Neural crest cell (in vitro differentiated cells): ENCODE measurements around the gene MEAK7. TPM values are rescaled to one million over a fixed set of nuclear protein-coding genes. Genes with fewer than 3 reads are reported as not detected.
A peak's percentile ranks its signal among the peaks of the same experiment; 100 is the strongest.

Source experiments
- DNase-seq: peaks from one replicate; pipeline ENCODE4 v3.0.0; 2021; ENCODE audit warnings: low read depth, mixed read lengths, low spot score
- H3K27ac Mint-ChIP-seq: one replicate; pipeline ENCODE4 v1.8.0; 2021; ENCODE audit warnings: mild to moderate bottlenecking, mixed read lengths; ENCODE audit not compliant: unreplicated experiment
- H3K27me3 Mint-ChIP-seq: 2 replicates; pipeline ENCODE4 v1.8.0; 2021; ENCODE audit warnings: low read depth, mild to moderate bottlenecking, mixed read lengths
- H3K36me3 Mint-ChIP-seq: 2 replicates; pipeline ENCODE4 v1.8.0; 2021; ENCODE audit warnings: low read depth, mild to moderate bottlenecking, mixed read lengths
- H3K4me1 Mint-ChIP-seq: 2 replicates; pipeline ENCODE4 v1.8.0; 2021; ENCODE audit warnings: mixed read lengths
- H3K4me3 Mint-ChIP-seq: one replicate; pipeline ENCODE4 v1.8.0; 2021; ENCODE audit warnings: mild to moderate bottlenecking, mixed read lengths
- H3K9me3 Mint-ChIP-seq: 2 replicates; pipeline ENCODE4 v1.8.0; 2021; ENCODE audit warnings: mixed read lengths
- CTCF ChIP-seq: fragments of 200-600 bp; sonication (generic); conservative IDR thresholded peaks from 2 replicates; pipeline ENCODE4 v1.5.0; 2021; ENCODE audit warnings: antibody characterized with exemption, mild to moderate bottlenecking
- total RNA-seq: library from RNA; stranded (reverse); gene quantifications from 2 replicates; pipeline ENCODE4 v1.2.1, GENCODE V29; 2021

MEAK7 gene
- total RNA-seq, 1 donor from 2014 or later = 29.5 TPM

- H3K4me3 Mint-ChIP-seq = peak overlapping the region; percentile 74
- H3K27me3 Mint-ChIP-seq = no peaks in the 10 kb centered on the region
- no peak for TF ChIP-seq CTCF
- H3K36me3 Mint-ChIP-seq = no peaks in the 10 kb centered on the region
- H3K9me3 Mint-ChIP-seq = no peaks in the 10 kb centered on the region
- DNase-seq = no peak
- H3K27ac Mint-ChIP-seq = peak overlapping the region; percentile 91
- H3K4me1 Mint-ChIP-seq = peaks cover 68% of the 10 kb centered on the region
Measured at GRCh38 chr16:84548971-84549844, 44.7 kb upstream of the MEAK7 start.

GRCh38 chr16:84548508-84548907 is 44.0 kb upstream of the MEAK7 start:
- Mint-ChIP-seq H3K27ac (no peak overlapping the region), H3K4me1 (peaks cover 65% of the 10 kb centered on the region), H3K36me3 (no peaks in the 10 kb centered on the region), H3K4me3 (no peak overlapping the region), H3K9me3 (no peaks in the 10 kb centered on the region), H3K27me3 (no peaks in the 10 kb centered on the region)
- no peak for TF ChIP-seq CTCF
- no peak for DNase-seq

- H3K27ac Mint-ChIP-seq = peak overlapping the region; percentile 86
Measured at GRCh38 chr16:84547546-84548061, 43.1 kb upstream of the MEAK7 start.

GRCh38 chr16:84546669-84547545 is 42.4 kb upstream of the MEAK7 start:
- Mint-ChIP-seq H3K27ac (peak overlapping the region; percentile 86), H3K9me3 (no peaks in the 10 kb centered on the region), H3K36me3 (no peaks in the 10 kb centered on the region), H3K4me3 (peak overlapping the region; percentile 61), H3K27me3 (no peaks in the 10 kb centered on the region), H3K4me1 (peaks cover 65% of the 10 kb centered on the region)
- no peak for DNase-seq
- TF ChIP-seq CTCF = no peak

More at GRCh38 chr16:84547546-84548061, 43.1 kb upstream of the MEAK7 start:
- Mint-ChIP-seq H3K4me1 (peaks cover 66% of the 10 kb centered on the region), H3K9me3 (no peaks in the 10 kb centered on the region), H3K36me3 (no peaks in the 10 kb centered on the region), H3K4me3 (peak overlapping the region; percentile 61), H3K27me3 (no peaks in the 10 kb centered on the region)
- peak; percentile 36 for DNase-seq
- TF ChIP-seq CTCF = no peak

GRCh38 chr16:84545114-84545737 is 40.8 kb upstream of the MEAK7 start:
- no peaks in the 10 kb centered on the region for H3K36me3 Mint-ChIP-seq
- DNase-seq = no peak
- no peak overlapping the region for H3K27ac Mint-ChIP-seq
- H3K4me1 Mint-ChIP-seq = peaks cover 63% of the 10 kb centered on the region
- TF ChIP-seq CTCF = no peak
- no peak overlapping the region for H3K4me3 Mint-ChIP-seq
- H3K27me3 Mint-ChIP-seq = no peaks in the 10 kb centered on the region
- no peaks in the 10 kb centered on the region for H3K9me3 Mint-ChIP-seq
